Nucleus accumbens (tissue), 56 donors: ENCODE measurements around the gene ABHD2.
"Not testable (repeated sequence)": the region's sequence is repeated elsewhere in the genome, so short reads cannot be mapped to it uniquely, and the experiment has no call there.

ENCODE experiments used
- DNase-seq, 56 donors: peaks; one replicate each; lab custom pipeline; 2025; lab: John Stamatoyannopoulos, UW

The ABHD2 gene

GRCh38 chr15:89074402-89075012 is 13.7 kb upstream of the ABHD2 start:
- no peak for DNase-seq

- DNase-seq, result no peak
These were observed 13.1 kb upstream of the ABHD2 start for GRCh38 chr15:89075101-89075640.

- DNase-seq, result peak in 1 of 56 donors; percentile 9
These were observed 12.4 kb upstream of the ABHD2 start for GRCh38 chr15:89075846-89076245.

- no peak for DNase-seq
These were observed 10.5 kb upstream of the ABHD2 start for GRCh38 chr15:89077750-89078149.

GRCh38 chr15:89078851-89079810 is 9.1 kb upstream of the ABHD2 start:
- no peak for DNase-seq

GRCh38 chr15:89081878-89082277 is 6.4 kb upstream of the ABHD2 start:
- no peak for DNase-seq

- DNase-seq, result no peak
These were observed 5.0 kb upstream of the ABHD2 start for GRCh38 chr15:89083246-89083645.

GRCh38 chr15:89085289-89085926 is 2.8 kb upstream of the ABHD2 start:
- no peak for DNase-seq

GRCh38 chr15:89085933-89086332 is 2.3 kb upstream of the ABHD2 start:
- not testable (repeated sequence) for DNase-seq

GRCh38 chr15:89086390-89086789 is 1.9 kb upstream of the ABHD2 start:
- DNase-seq, result not testable (repeated sequence)

- no peak for DNase-seq
These were observed 961 bp upstream of the ABHD2 start for GRCh38 chr15:89087161-89087829.

GRCh38 chr15:89088605-89089315 is 504 bp downstream of the ABHD2 start:
- peak in 11 of 56 donors; percentile 14 to 59 (median 31) for DNase-seq

GRCh38 chr15:89089316-89090230 is 1.3 kb downstream of the ABHD2 start:
- no peak for DNase-seq

- peak in 28 of 56 donors; percentile 18 to 73 (median 41) for DNase-seq
These were observed 2.8 kb downstream of the ABHD2 start for GRCh38 chr15:89090791-89091626.

GRCh38 chr15:89091627-89092220 is 3.5 kb downstream of the ABHD2 start:
- no peak for DNase-seq

GRCh38 chr15:89093509-89093908 is 5.3 kb downstream of the ABHD2 start:
- no peak for DNase-seq

GRCh38 chr15:89095073-89095472 is 6.8 kb downstream of the ABHD2 start:
- DNase-seq, result no peak
